Panc1 (cell line): ENCODE measurements around the gene TAC4. TPM values are rescaled to one million over a fixed set of nuclear protein-coding genes. Genes with fewer than 3 reads are reported as not detected.

Source experiments
- ATAC-seq: fragments of 200-7000 bp; cut with Tn5 transposase; 2 replicates; pipeline ENCODE4 v1.9.1; 2020; ENCODE audit warnings: mild to moderate bottlenecking, moderate library complexity
- BruUV-seq: library from RNA; stranded (reverse); fragments of 400-500 nt; replicated peaks from 2 replicates; lab custom pipeline; 2021; lab: Mats Ljungman, UMichigan
- CTCF ChIA-PET: fragments of 300-600 bp; sonication (Branson Sonifier 250); formaldehyde crosslinking; loops from one replicate; lab custom pipeline; 2022; ENCODE audit warnings: antibody characterized with exemption; lab: Charles Lee
- POLR2A ChIA-PET: fragments of 300-600 bp; sonication (Branson Sonifier 250); formaldehyde crosslinking; loops from one replicate; lab custom pipeline; 2022; ENCODE audit warnings: antibody characterized with exemption; lab: Charles Lee
- DNase-seq: peaks from one replicate; pipeline ENCODE4 v3.0.0-alpha.2; 2010; ENCODE audit warnings: low read depth, low spot score
- H3K27ac ChIP-seq: 2 replicates; pipeline ENCODE4 v1.5.1; 2011; ENCODE audit warnings: mild to moderate bottlenecking, low read length, inconsistent platforms
- H3K27me3 ChIP-seq: fragments of 200-500 bp; sonication (Bioruptor generic); 2 replicates; pipeline ENCODE4 v1.6.0; 2014; ENCODE audit warnings: low read length, inconsistent platforms; ENCODE audit not compliant: control insufficient read depth, insufficient read depth
- H3K36me3 ChIP-seq: fragments of 200-500 bp; sonication (Bioruptor generic); 2 replicates; pipeline ENCODE4 v1.5.1; 2014; ENCODE audit warnings: inconsistent platforms, mild to moderate bottlenecking, low read length, moderate library complexity; ENCODE audit not compliant: control insufficient read depth, insufficient read depth
- H3K4me1 ChIP-seq: 2 replicates; pipeline ENCODE4 v1.5.1; 2011; ENCODE audit warnings: inconsistent platforms, mild to moderate bottlenecking, low read length, moderate library complexity; ENCODE audit not compliant: control insufficient read depth, insufficient read depth
- H3K4me3 ChIP-seq, 2 experiments: 2 replicates each; pipeline ENCODE4 v1.5.1; 2011 to 2012; ENCODE audit warnings: low read depth in 2 of 2, low read length in 2 of 2, mild to moderate bottlenecking in 2 of 2, inconsistent platforms in 1 of 2, moderate library complexity in 1 of 2
- H3K9me3 ChIP-seq: fragments of 200-500 bp; sonication (Bioruptor generic); 2 replicates; pipeline ENCODE4 v1.5.1; 2014; ENCODE audit warnings: low read depth, mild to moderate bottlenecking, inconsistent platforms, low read length, moderate library complexity; ENCODE audit not compliant: control insufficient read depth, insufficient read depth
- CTCF ChIP-seq: fragments of 450-650 bp; IDR thresholded peaks from 2 replicates; pipeline ENCODE4 v1.5.1; 2017; ENCODE audit warnings: mild to moderate bottlenecking
- POLR2AphosphoS5 ChIP-seq: IDR thresholded peaks from 2 replicates; pipeline ENCODE4 v1.6.1; 2012; ENCODE audit warnings: mild to moderate bottlenecking, low read depth, low read length, moderate library complexity
- REST ChIP-seq, 2 experiments: IDR thresholded peaks; 2 replicates each; pipeline ENCODE4 v1.6.1; 2011 to 2012; ENCODE audit warnings: low read depth in 2 of 2, control low read depth in 1 of 2, low read length in 1 of 2, mild to moderate bottlenecking in 1 of 2, moderate library complexity in 1 of 2; ENCODE audit not compliant: insufficient read depth in 1 of 2
- SIN3A ChIP-seq: IDR thresholded peaks from 2 replicates; pipeline ENCODE4 v1.6.1; 2012; ENCODE audit warnings: low read depth, mild to moderate bottlenecking, low read length, moderate library complexity, borderline replicate concordance; ENCODE audit not compliant: insufficient read depth
- TCF7L2 ChIP-seq: IDR thresholded peaks from 2 replicates; pipeline ENCODE4 v1.6.1; 2011; ENCODE audit warnings: mild to moderate bottlenecking, low read depth, low read length, inconsistent platforms
- in situ Hi-C: cut with HindIII; loops from 2 replicates; pipeline ENCODE4 v1.10.0; 2016; ENCODE audit warnings: low sequenced_read_pairs, low pct_unique_long_range_greater_than_20kb
- intact Hi-C: fragments of 100-400 bp; cut with micrococcal nuclease; formaldehyde crosslinking; loops from one replicate; pipeline ENCODE4 v1.10.0; 2022; ENCODE audit not compliant: unreplicated experiment
- total RNA-seq: library from RNA; stranded (reverse); gene quantifications from one replicate; pipeline ENCODE4 v1.2.1, GENCODE V29; 2021; ENCODE audit not compliant: unreplicated experiment

The TAC4 gene
- total RNA-seq, 1 experiment from 2014 or later, result not detected

DNA sequence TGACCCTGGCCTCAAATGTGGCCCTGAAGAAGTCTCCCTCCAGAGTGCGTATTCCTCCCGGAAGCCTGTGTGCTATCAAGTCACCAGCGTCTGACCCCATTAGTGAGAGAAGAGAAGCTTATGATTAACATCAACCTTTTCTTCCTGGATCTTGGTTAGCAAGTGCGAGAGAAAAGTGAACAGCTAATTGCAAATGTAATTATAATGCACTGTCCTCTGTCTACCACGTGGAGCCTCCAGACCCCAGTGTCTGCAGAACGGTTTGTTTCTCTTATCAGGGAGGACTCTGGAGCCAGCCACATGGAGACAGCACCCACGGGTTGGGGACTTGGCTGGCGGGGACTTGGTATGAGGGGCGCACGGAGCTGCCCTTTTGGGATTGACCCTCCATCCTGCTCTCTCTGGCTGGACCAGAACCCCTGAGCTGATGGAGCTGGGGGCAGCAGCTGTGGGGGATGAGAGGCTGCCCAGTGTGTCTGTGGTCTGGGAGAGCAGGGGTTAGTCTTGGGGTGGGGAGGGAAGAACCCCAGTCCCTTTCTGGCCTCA lies 5.7 kb upstream of the TAC4 start:
- DNase-seq, result no peak
- TF ChIP-seq REST (IDR thresholded peaks at IDR 0.05; ENCODE audit: insufficient read depth in 1 of 2, low read depth in 2 of 2, low read length in 1 of 2) (no peak), CTCF (no peak), TCF7L2 (no peak), SIN3A (no peak), POLR2AphosphoS5 (no peak)
- Histone ChIP-seq H3K9me3 (no peaks in the 10 kb centered on the region), H3K4me1 (peaks cover 3% of the 10 kb centered on the region; the same call in 1 of the 2 replicates), H3K27ac (no peak overlapping the region), H3K36me3 (no peaks in the 10 kb centered on the region), H3K27me3 (peaks cover 23% of the 10 kb centered on the region), H3K4me3 (no peak overlapping the region)
- in situ Hi-C loops (no loop called here), intact Hi-C loops (loop anchor here (10.0 kb wide), 1 partner anchor 279 kb away; the partner anchor contains the start of gene NXPH3)
- BruUV-seq, result no TSS peak
- ChIA-PET CTCF (no interaction called here), POLR2A (no interaction called here)
- ATAC-seq, result no peak

DNA sequence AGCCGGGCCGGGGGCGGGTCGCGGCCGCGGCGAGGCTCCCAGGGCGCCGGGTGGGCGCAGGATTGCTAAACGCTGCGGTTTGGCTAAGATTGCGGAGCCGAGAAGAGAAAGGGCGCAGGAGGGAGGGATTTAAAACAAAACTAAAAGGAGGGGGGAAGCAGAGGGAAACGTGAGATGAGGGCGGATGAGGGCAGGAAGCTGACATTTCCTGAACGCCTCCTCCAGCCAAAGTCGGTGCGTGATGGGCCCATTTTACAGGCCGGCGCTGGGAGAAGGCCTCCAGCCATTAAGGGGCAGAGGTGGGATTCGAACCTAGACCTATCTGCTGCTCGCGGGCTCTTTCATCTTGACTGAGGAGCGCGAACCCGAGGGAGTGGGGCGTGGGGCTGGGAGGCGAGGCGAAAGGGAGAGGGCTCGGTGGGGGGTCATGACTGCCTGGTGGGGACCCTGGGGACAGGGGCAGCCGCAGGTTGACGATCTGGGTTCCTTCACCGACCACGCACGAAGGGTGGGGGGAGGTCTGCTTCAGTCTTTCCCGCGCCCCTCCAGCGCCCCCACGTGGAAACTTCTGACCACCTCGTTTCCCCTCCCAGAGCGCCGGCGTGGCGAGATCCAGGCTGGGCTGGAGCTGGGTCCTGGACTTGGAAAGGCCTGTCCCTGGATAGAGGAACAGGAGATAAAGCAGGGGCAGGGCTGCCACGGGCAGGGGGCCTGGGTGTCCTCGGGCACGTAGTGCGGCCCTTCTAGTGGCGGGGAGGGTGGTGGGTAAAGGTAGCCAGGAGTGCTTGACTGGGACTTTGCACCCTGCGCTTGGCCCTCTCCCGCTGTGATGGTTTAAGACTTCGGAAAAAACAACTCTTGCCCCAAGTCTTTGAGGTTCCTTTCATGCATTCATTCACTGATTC lies 3.8 kb upstream of the TAC4 start:
- no peak overlapping the region for H3K27ac ChIP-seq
- H3K36me3 ChIP-seq, result no peaks in the 10 kb centered on the region
- ATAC-seq (peak; percentile 78), DNase-seq (no peak)
- no peak for TF ChIP-seq POLR2AphosphoS5
- no peak for TF ChIP-seq REST (IDR thresholded peaks at IDR 0.05; ENCODE audit: insufficient read depth in 1 of 2, low read depth in 2 of 2, low read length in 1 of 2)
- peak; percentile 90 for TF ChIP-seq CTCF
- peak; percentile 93 for TF ChIP-seq TCF7L2
- CTCF ChIA-PET, result no interaction called here
- intact Hi-C loops (loop anchor here (10.0 kb wide), 1 partner anchor 277 kb away; the partner anchor contains the start of gene NXPH3), in situ Hi-C loops (no loop called here)
- BruUV-seq, result no TSS peak
- peaks cover 23% of the 10 kb centered on the region for H3K27me3 ChIP-seq
- H3K9me3 ChIP-seq, result no peaks in the 10 kb centered on the region
- peak overlapping the region; percentile 48 to 59 for H3K4me3 ChIP-seq
- POLR2A ChIA-PET, result interaction anchor here (0.6 kb wide), 2 partner anchors 130 to 144 kb away, joined by 3 to 4 read pairs; partner anchors contain the start of gene SLC35B1
- peaks cover 3% of the 10 kb centered on the region; the same call in 1 of the 2 replicates for H3K4me1 ChIP-seq
